Kidney (tissue), 14 donors: ENCODE measurements around the gene SLC35A1. TPM values are rescaled to one million over a fixed set of nuclear protein-coding genes. Genes with fewer than 3 reads are reported as not detected.

Source experiments
- DNase-seq, 5 donors: peaks; one replicate each; pipeline ENCODE4 v3.0.0-alpha.2; 2013 to 2020
- FAIRE-seq: peaks from 2 replicates; lab custom pipeline; 2012; peaks lifted over from hg19 to GRCh38; lab: Jason Lieb, UNC
- H3K27ac ChIP-seq, 2 donors: one replicate each; pipeline ENCODE4 v1.7.0; 2013; ENCODE audit warnings: low read depth in 2 of 2, low read length in 2 of 2, inconsistent platforms in 1 of 2
- H3K27me3 ChIP-seq: one replicate; pipeline ENCODE4 v1.7.1; 2013; ENCODE audit warnings: low read length, inconsistent platforms; ENCODE audit not compliant: control insufficient read depth, insufficient read depth
- H3K36me3 ChIP-seq, 3 donors: one replicate each; pipeline versions ENCODE4 v1.7.0 to v1.7.1; 2013; ENCODE audit warnings: low read length in 3 of 3, control low read depth in 1 of 3, inconsistent platforms in 1 of 3; ENCODE audit not compliant: insufficient read depth in 3 of 3, control insufficient read depth in 2 of 3
- H3K4me1 ChIP-seq, 3 donors: one replicate each; pipeline versions ENCODE4 v1.7.0 to v1.7.1; 2013; ENCODE audit warnings: low read length in 3 of 3, inconsistent platforms in 1 of 3, low read depth in 1 of 3; ENCODE audit not compliant: control insufficient read depth in 2 of 3, insufficient read depth in 2 of 3
- H3K4me3 ChIP-seq, 3 donors: one replicate each; pipeline versions ENCODE4 v1.7.0 to v1.8.1; 2013; ENCODE audit warnings: low read length in 3 of 3, control low read depth in 1 of 3, inconsistent platforms in 1 of 3
- H3K9ac ChIP-seq, 3 donors: one replicate each; pipeline versions ENCODE4 v1.7.0 to v1.7.1; 2013; ENCODE audit warnings: low read length in 3 of 3, control low read depth in 1 of 3, inconsistent platforms in 1 of 3
- H3K9me3 ChIP-seq, 3 donors: one replicate each; pipeline versions ENCODE4 v1.7.0 to v1.7.1; 2013; ENCODE audit warnings: low read length in 3 of 3, control low read depth in 1 of 3, inconsistent platforms in 1 of 3; ENCODE audit not compliant: control insufficient read depth in 2 of 3, insufficient read depth in 1 of 3
- CTCF ChIP-seq: IDR thresholded peaks from 3 replicates; pipeline ENCODE4 v1.5.1; 2012; ENCODE audit warnings: mild to moderate bottlenecking, moderate library complexity, borderline replicate concordance; ENCODE audit not compliant: insufficient read depth; ENCODE audit errors: extremely low read depth
- intact Hi-C: fragments of 100-400 bp; cut with DNase I; formaldehyde crosslinking; loops from one replicate; pipeline ENCODE4 v1.11.1; 2022
- polyA plus RNA-seq: library from polyadenylated mRNA; stranded (reverse); fragments of 350-450 nt; fragmentation: Illumina TruSeq; extraction: RNeasy Lipid Tissue Mini Kit (QIAGEN cat#74804); gene quantifications from one replicate; pipeline ENCODE4 v1.2.3, GENCODE V29; 2014; ENCODE audit warnings: low read depth, low replicate concordance; ENCODE audit not compliant: insufficient read depth
- total RNA-seq: library from RNA; stranded (reverse); fragmentation: NEBNext Ultra II Directional; extraction: Animal tissue kit (Norgen Biotek cat#: 25700); gene quantifications from one replicate; pipeline ENCODE4 v1.2.1, GENCODE V29; 2021
- donor health status: control.
- donor health status: control.
- donor health status: control.
- donor health status: control.
- donor health status: control.
- donor health status: DM: yes; HTN: yes; CAD: no.
- donor health status: Normal renal cell carcinoma (clear cell type).

SLC35A1 gene
- total and polyA plus RNA-seq, 2 donors from 2014 or later = 18.1 to 20.4 TPM

GRCh38 chr6:87553159-87553765 lies 80.5 kb downstream of the SLC35A1 start:
- H3K27ac ChIP-seq = no peak overlapping the region
- no peak overlapping the region for H3K4me3 ChIP-seq
- no peaks in the 10 kb centered on the region for H3K4me1 ChIP-seq
- H3K27me3 ChIP-seq = no peaks in the 10 kb centered on the region
- H3K9me3 ChIP-seq = no peaks in the 10 kb centered on the region
- no peak overlapping the region for H3K9ac ChIP-seq
- FAIRE-seq = no peak
- DNase-seq = no peak
- intact Hi-C loops = no loop called here
- TF ChIP-seq CTCF = no peak
- peaks cover 2 to 22% (median 3%) of the 10 kb centered on the region in 3 donors for H3K36me3 ChIP-seq

GRCh38 chr6:87555506-87555905 lies 82.7 kb downstream of the SLC35A1 start:
- no peak overlapping the region for H3K4me3 ChIP-seq
- no peaks in the 10 kb centered on the region for H3K27me3 ChIP-seq
- TF ChIP-seq CTCF = no peak
- H3K36me3 ChIP-seq = peaks cover 3 to 22% (median 4%) of the 10 kb centered on the region in 3 donors
- H3K4me1 ChIP-seq = no peaks in the 10 kb centered on the region
- H3K9ac ChIP-seq = no peak overlapping the region
- H3K9me3 ChIP-seq = no peaks in the 10 kb centered on the region
- no peak for FAIRE-seq
- intact Hi-C loops = no loop called here
- DNase-seq = no peak
- H3K27ac ChIP-seq = no peak overlapping the region

DNA sequence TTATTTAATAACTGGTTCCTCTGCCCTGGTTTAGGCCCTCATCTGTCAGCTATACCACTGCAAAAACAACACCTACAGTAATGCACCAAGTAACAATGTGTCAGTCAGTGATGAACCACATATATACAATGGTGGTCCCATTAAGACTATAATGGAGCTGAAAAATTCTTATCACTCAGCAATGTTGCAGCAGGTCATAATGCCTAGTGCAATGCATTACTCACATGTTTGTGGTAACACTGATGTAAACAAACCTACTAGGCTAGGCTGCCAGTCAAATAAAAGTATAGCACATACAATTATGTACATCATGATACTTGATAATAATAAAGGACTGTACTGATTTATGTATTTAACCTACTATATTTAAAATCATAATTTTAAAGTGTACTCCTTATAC lies 85.7 kb downstream of the SLC35A1 start:
- Histone ChIP-seq H3K4me3 (no peak overlapping the region), H3K9ac (no peak overlapping the region), H3K9me3 (no peaks in the 10 kb centered on the region), H3K4me1 (no peaks in the 10 kb centered on the region), H3K27me3 (no peaks in the 10 kb centered on the region), H3K27ac (no peak overlapping the region), H3K36me3 (peaks cover 8 to 28% (median 9%) of the 10 kb centered on the region in 3 donors)
- intact Hi-C loops = no loop called here
- no peak for FAIRE-seq
- no peak for TF ChIP-seq CTCF
- no peak for DNase-seq

- H3K4me1 ChIP-seq = no peaks in the 10 kb centered on the region
- FAIRE-seq (no peak), DNase-seq (no peak)
- no peak overlapping the region for H3K4me3 ChIP-seq
- no peaks in the 10 kb centered on the region for H3K27me3 ChIP-seq
- no peak overlapping the region for H3K9ac ChIP-seq
- TF ChIP-seq CTCF = no peak
- intact Hi-C loops = no loop called here
- H3K9me3 ChIP-seq = no peaks in the 10 kb centered on the region
- no peak overlapping the region for H3K27ac ChIP-seq
- peaks cover 9 to 18% (median 10%) of the 10 kb centered on the region in 3 donors for H3K36me3 ChIP-seq
Measured at GRCh38 chr6:87561017-87561416, 88.2 kb downstream of the SLC35A1 start.
